OCI-M2 (cell line): ENCODE results near the gene CTRB1.

ENCODE experiments used
- DNase-seq: peaks from one replicate; lab custom pipeline; 2025; ENCODE audit not compliant: unreplicated experiment; lab: John Stamatoyannopoulos, UW

CTRB1 gene

GRCh38 chr16:75225092-75225491, 6.3 kb downstream of the CTRB1 start:
- DNase-seq, result no peak

GRCh38 chr16:75225678-75226515, 7.1 kb downstream of the CTRB1 start:
- no peak for DNase-seq

GRCh38 chr16:75226550-75227360, 8.0 kb downstream of the CTRB1 start:
- DNase-seq, result no peak

- DNase-seq, result no peak
These were observed 8.8 kb downstream of the CTRB1 start for GRCh38 chr16:75227361-75228142.

- DNase-seq, result no peak
These were observed 9.6 kb downstream of the CTRB1 start for GRCh38 chr16:75228143-75228976.

- DNase-seq, result no peak
These were observed 10.6 kb downstream of the CTRB1 start for GRCh38 chr16:75229172-75230031.

- DNase-seq, result no peak
These were observed 11.8 kb downstream of the CTRB1 start for GRCh38 chr16:75230471-75231110.

- DNase-seq, result no peak
These were observed 12.8 kb downstream of the CTRB1 start for GRCh38 chr16:75231570-75231969.

GRCh38 chr16:75233611-75233938, 14.8 kb downstream of the CTRB1 start:
- DNase-seq, result no peak

GRCh38 chr16:75234856-75235696, 16.3 kb downstream of the CTRB1 start:
- DNase-seq, result no peak

- DNase-seq, result no peak
These were observed 17.0 kb downstream of the CTRB1 start for GRCh38 chr16:75235721-75236193.

GRCh38 chr16:75236232-75236631, 17.4 kb downstream of the CTRB1 start:
- no peak for DNase-seq

- no peak for DNase-seq
These were observed 18.1 kb downstream of the CTRB1 start for GRCh38 chr16:75236736-75237397.

GRCh38 chr16:75237398-75238131, 18.8 kb downstream of the CTRB1 start:
- DNase-seq, result no peak

- no peak for DNase-seq
These were observed 19.5 kb downstream of the CTRB1 start for GRCh38 chr16:75238132-75238852.

GRCh38 chr16:75238853-75239541, 20.2 kb downstream of the CTRB1 start:
- DNase-seq, result no peak
